ENCODE measurements around the gene KCTD13. TPM values are rescaled to one million over a fixed set of nuclear protein-coding genes. Genes with fewer than 3 reads are reported as not detected.
"Not testable (repeated sequence)": the region's sequence is repeated elsewhere in the genome, so short reads cannot be mapped to it uniquely, and the experiment has no call there.

Gene KCTD13
- total RNA-seq, 1 experiment from 2014 or later: 14.9 TPM

DNA sequence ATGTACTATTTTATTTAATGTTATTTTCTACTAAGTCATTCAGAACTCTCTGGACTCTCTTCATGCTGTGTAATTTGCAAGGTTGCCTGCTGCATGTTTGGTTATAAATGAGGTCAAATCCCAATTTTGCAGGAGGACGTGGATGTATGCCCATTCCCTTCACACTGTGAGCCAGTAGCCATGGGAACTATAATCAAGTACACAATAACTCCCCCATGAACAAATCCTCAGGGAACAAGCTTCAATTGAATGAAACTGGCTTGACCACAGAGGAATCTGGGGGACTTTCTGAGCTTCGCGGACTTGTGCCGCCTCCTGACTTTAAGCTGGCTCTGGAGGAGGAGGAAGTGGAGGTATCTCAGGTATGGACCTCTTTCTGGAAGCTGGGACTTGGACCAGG is 14.6 kb upstream of the KCTD13 start:
- ChIA-PET CTCF (no interaction called here), POLR2A (no interaction called here)
- peaks cover 18% of the 10 kb centered on the region for H3K4me1 Mint-ChIP-seq (ENCODE audit: low read depth, unreplicated experiment)
- no peak overlapping the region for H3K4me3 Mint-ChIP-seq (ENCODE audit: unreplicated experiment)
- no peak for DNase-seq
- no peak overlapping the region for H3K27ac Mint-ChIP-seq (ENCODE audit: unreplicated experiment)
- peaks cover 16% of the 10 kb centered on the region for H3K36me3 Mint-ChIP-seq (ENCODE audit: insufficient read depth, unreplicated experiment)
- Histone ChIP-seq H3K27me3 (replicated peaks; ENCODE audit: control insufficient read depth, insufficient read depth, low read length) (no peaks in the 10 kb centered on the region), H3K36me3 (ENCODE audit: control insufficient read depth, insufficient read depth, low read length) (no peaks in the 10 kb centered on the region), H3K9me3 (0 out of 2 replicates have a peak, but pooled peaks cover 4% of the 10 kb centered on the region), H3K4me3 (ENCODE audit: low read depth, low read length) (no peak overlapping the region), H3K4me1 (peaks cover 31% of the 10 kb centered on the region)
- peaks cover 10% of the 10 kb centered on the region for H3K9me3 Mint-ChIP-seq (ENCODE audit: unreplicated experiment)
- no TSS peak for BruUV-seq (replicated peaks)
- H3K27me3 Mint-ChIP-seq (ENCODE audit: insufficient read depth, unreplicated experiment): no peaks in the 10 kb centered on the region
- intact Hi-C loops (cut with micrococcal nuclease; ENCODE audit: unreplicated experiment): no loop called here
- TF ChIP-seq, protein P1, sequence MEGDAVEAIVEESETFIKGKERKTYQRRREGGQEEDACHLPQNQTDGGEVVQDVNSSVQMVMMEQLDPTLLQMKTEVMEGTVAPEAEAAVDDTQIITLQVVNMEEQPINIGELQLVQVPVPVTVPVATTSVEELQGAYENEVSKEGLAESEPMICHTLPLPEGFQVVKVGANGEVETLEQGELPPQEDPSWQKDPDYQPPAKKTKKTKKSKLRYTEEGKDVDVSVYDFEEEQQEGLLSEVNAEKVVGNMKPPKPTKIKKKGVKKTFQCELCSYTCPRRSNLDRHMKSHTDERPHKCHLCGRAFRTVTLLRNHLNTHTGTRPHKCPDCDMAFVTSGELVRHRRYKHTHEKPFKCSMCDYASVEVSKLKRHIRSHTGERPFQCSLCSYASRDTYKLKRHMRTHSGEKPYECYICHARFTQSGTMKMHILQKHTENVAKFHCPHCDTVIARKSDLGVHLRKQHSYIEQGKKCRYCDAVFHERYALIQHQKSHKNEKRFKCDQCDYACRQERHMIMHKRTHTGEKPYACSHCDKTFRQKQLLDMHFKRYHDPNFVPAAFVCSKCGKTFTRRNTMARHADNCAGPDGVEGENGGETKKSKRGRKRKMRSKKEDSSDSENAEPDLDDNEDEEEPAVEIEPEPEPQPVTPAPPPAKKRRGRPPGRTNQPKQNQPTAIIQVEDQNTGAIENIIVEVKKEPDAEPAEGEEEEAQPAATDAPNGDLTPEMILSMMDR (IDR thresholded peaks at IDR 0.05; ENCODE audit: insufficient read depth in 1 of 2, low read depth in 1 of 2, low read length in 1 of 2, severe bottlenecking in 1 of 2, unreplicated experiment in 1 of 2): no peak

DNA sequence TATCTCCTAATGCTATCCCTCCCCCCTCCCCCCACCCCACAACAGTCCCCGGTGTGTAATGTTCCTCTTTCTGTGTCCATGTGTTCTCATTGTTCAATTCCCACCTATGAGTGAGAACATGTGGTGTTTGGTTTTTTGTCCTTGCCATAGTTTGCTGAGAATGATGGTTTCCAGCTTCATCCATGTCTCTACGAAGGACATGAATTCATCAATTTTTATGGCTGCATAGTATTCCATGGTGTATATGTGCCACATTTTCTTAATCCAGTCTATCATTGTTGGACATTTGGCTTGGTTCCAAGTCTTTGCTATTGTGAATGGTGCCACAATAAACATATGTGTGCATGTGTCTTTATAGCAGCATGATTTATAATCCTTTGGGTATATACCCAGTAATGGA is 5.7 kb upstream of the KCTD13 start:
- H3K27ac Mint-ChIP-seq (ENCODE audit: unreplicated experiment); H3K4me3 ChIP-seq (ENCODE audit: low read depth, low read length); H3K27me3 Mint-ChIP-seq (ENCODE audit: insufficient read depth, unreplicated experiment); CTCF ChIA-PET; H3K27me3 ChIP-seq (replicated peaks; ENCODE audit: control insufficient read depth, insufficient read depth, low read length); H3K9me3 ChIP-seq; intact Hi-C loops (cut with micrococcal nuclease; ENCODE audit: unreplicated experiment); BruUV-seq (replicated peaks); H3K9me3 Mint-ChIP-seq (ENCODE audit: unreplicated experiment); POLR2A ChIA-PET; H3K4me1 ChIP-seq; DNase-seq; H3K36me3 ChIP-seq (ENCODE audit: control insufficient read depth, insufficient read depth, low read length); H3K4me3 Mint-ChIP-seq (ENCODE audit: unreplicated experiment); H3K36me3 Mint-ChIP-seq (ENCODE audit: insufficient read depth, unreplicated experiment): not testable (repeated sequence)
- peaks cover 11% of the 10 kb centered on the region for H3K4me1 Mint-ChIP-seq (ENCODE audit: low read depth, unreplicated experiment)

DNA sequence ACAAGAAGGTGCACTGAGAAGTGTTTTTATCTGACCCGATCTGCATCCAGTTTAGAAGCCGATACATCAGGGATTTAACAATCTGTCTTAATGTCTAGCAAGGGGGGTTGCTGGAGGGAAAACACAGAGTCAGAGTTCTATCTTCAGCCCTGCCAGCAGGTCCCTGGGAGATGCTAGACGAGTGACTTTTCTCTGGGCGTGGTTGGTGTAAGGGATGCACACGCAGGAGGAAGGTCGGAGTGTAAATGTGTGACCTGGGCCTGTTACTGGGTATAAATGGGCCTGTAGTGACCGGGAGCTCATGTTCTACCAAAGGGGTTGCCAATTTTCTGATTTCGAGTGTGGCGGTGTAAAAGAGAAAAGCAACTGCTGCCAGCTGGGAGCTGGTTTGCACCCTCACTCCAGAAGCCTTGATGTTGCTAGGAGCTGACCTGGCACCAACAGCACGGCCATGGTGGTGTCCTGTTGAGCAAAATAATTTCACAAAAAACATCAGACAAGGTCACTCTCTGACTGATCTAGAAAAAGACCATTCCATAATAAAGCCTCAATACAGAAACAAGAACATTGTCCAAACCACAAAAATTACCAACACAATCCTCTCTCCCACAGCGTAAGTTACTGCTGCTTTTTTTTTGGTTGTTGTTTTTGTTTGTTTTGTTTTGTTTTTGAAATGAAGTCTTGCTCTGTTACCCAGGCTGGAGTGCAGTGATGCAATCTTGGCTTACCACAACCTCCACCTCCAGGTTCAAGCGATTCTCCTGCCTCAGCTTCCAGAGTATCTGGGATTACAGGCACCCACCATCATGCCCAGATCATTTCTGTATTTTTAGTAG is 1.3 kb upstream of the KCTD13 start:
- peak overlapping the region; percentile 89 for H3K27ac Mint-ChIP-seq (ENCODE audit: unreplicated experiment)
- ChIA-PET CTCF (interaction anchor here (1.1 to 2.1 kb wide), 6 partner anchors 17 to 120 kb away, joined by 4 to 13 read pairs (median 6); partner anchors contain the start of genes SEZ6L2 and TAOK2), POLR2A (interaction anchor here (1.1 to 2.3 kb wide), 4 partner anchors 26 to 120 kb away, joined by 3 to 18 read pairs (median 14); partner anchors contain the start of genes ASPHD1, TAOK2 and TMEM219)
- Histone ChIP-seq H3K27me3 (replicated peaks; ENCODE audit: control insufficient read depth, insufficient read depth, low read length) (no peaks in the 10 kb centered on the region), H3K4me3 (ENCODE audit: low read depth, low read length) (peak overlapping the region; percentile 97), H3K9me3 (no peaks in the 10 kb centered on the region), H3K4me1 (peaks cover 15% of the 10 kb centered on the region), H3K36me3 (ENCODE audit: control insufficient read depth, insufficient read depth, low read length) (peaks cover 4% of the 10 kb centered on the region; the same call in 1 of the 2 replicates)
- H3K4me1 Mint-ChIP-seq (ENCODE audit: low read depth, unreplicated experiment): peaks cover 23% of the 10 kb centered on the region
- BruUV-seq (replicated peaks): TSS peak; percentile 71
- no peak for DNase-seq
- H3K9me3 Mint-ChIP-seq (ENCODE audit: unreplicated experiment): no peaks in the 10 kb centered on the region
- H3K4me3 Mint-ChIP-seq (ENCODE audit: unreplicated experiment): peak overlapping the region; percentile 94
- TF ChIP-seq, protein P1 (IDR thresholded peaks at IDR 0.05; ENCODE audit: insufficient read depth in 1 of 2, low read depth in 1 of 2, low read length in 1 of 2, severe bottlenecking in 1 of 2, unreplicated experiment in 1 of 2): no peak
- peaks cover 18% of the 10 kb centered on the region for H3K36me3 Mint-ChIP-seq (ENCODE audit: insufficient read depth, unreplicated experiment)
- intact Hi-C loops (cut with micrococcal nuclease; ENCODE audit: unreplicated experiment): loop anchor here (2.0 kb wide), 2 partner anchors 36 to 64 kb away; partner anchors contain the start of genes CDIPT and TMEM219
- no peaks in the 10 kb centered on the region for H3K27me3 Mint-ChIP-seq (ENCODE audit: insufficient read depth, unreplicated experiment)
